GM12874 (cell line): ENCODE measurements around the gene KRTAP10-6.

Experiments
- TF ChIP-seq, protein P1 (sequence below): IDR thresholded peaks from 2 replicates; pipeline ENCODE4 v1.5.1; 2011; ENCODE audit warnings: low read depth, mild to moderate bottlenecking, control low read depth, low read length, moderate library complexity; ENCODE audit not compliant: insufficient read depth

The KRTAP10-6 gene

GRCh38 chr21:44572959-44573583, 19.2 kb downstream of the KRTAP10-6 start:
- TF ChIP-seq, protein P1, sequence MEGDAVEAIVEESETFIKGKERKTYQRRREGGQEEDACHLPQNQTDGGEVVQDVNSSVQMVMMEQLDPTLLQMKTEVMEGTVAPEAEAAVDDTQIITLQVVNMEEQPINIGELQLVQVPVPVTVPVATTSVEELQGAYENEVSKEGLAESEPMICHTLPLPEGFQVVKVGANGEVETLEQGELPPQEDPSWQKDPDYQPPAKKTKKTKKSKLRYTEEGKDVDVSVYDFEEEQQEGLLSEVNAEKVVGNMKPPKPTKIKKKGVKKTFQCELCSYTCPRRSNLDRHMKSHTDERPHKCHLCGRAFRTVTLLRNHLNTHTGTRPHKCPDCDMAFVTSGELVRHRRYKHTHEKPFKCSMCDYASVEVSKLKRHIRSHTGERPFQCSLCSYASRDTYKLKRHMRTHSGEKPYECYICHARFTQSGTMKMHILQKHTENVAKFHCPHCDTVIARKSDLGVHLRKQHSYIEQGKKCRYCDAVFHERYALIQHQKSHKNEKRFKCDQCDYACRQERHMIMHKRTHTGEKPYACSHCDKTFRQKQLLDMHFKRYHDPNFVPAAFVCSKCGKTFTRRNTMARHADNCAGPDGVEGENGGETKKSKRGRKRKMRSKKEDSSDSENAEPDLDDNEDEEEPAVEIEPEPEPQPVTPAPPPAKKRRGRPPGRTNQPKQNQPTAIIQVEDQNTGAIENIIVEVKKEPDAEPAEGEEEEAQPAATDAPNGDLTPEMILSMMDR: no peak

DNA sequence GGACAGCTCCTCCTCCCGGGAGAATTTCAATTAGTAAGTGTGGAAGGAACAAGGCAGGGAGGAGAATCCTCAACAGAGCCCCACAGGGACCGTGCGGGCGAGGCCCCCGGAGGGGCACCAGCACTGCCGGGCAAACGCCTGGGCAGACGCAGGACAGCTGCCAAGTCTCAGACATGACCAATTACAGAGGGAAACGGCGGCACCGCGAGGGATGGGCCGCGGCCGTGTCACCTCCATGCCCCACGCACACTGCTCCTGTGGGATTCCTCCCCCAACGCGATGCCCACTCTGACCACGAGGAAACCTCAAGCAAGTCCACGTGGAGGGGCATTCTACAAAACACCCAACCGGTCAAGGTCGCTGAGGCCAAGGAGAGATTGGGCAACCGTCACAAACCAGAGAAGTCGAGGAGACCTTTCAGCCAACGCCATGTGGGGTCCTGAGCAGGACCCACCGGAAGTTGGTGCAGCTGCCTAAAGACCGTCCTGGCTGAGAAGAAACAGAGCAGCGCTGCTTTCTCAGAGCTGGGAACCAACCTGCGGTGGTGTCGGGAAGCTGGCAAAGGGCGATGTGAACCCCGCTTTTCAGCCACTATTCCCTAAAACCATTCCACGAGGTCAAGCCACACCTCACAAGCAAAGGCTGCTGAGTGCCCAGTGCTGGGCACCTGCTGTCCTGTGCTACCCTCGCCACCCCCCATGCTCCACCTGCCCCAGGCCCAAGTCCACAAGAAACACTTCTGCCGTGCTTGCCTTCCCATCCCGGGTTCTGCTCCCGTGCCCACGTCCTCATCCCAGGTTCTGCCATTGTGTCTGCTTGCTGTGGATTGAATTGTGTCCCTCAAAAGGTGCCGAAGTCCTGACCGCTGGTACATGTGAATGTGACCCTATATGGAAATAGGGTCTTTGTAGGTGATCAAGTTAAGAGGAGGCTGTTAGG, 20.2 kb downstream of the KRTAP10-6 start:
- TF ChIP-seq, protein P1: no peak

GRCh38 chr21:44571296-44571695, 21.0 kb downstream of the KRTAP10-6 start:
- TF ChIP-seq, protein P1: no peak

- TF ChIP-seq, protein P1: no peak
These were observed 22.3 kb downstream of the KRTAP10-6 start for GRCh38 chr21:44569861-44570517.

GRCh38 chr21:44568667-44569556, 23.4 kb downstream of the KRTAP10-6 start:
- TF ChIP-seq, protein P1: no peak

- TF ChIP-seq, protein P1: no peak
These were observed 24.0 kb downstream of the KRTAP10-6 start for GRCh38 chr21:44568261-44568660.
